WTC11 (cell line): ENCODE results near the gene GABARAPL1. TPM values are rescaled to one million over a fixed set of nuclear protein-coding genes. Genes with fewer than 3 reads are reported as not detected.
"Not testable (repeated sequence)": the region's sequence is repeated elsewhere in the genome, so short reads cannot be mapped to it uniquely, and the experiment has no call there.

Experiments
- ATAC-seq: fragments of 200-7000 bp; cut with Tn5 transposase; 2 replicates; pipeline ENCODE4 v1.10.0; 2021; ENCODE audit warnings: mild to moderate bottlenecking, moderate library complexity
- CTCF ChIA-PET: fragments of 300-600 bp; sonication (Branson Sonifier 250); formaldehyde crosslinking; loops from one replicate; lab custom pipeline; 2021; ENCODE audit warnings: antibody characterized with exemption; lab: Charles Lee
- POLR2A ChIA-PET: fragments of 350-600 bp; sonication (Branson Sonifier 250); formaldehyde crosslinking; loops from one replicate; lab custom pipeline; 2021; ENCODE audit warnings: antibody characterized with exemption; lab: Charles Lee
- DNase-seq: peaks from one replicate; pipeline ENCODE4 v3.0.0; 2021; ENCODE audit warnings: low spot score
- H3K27ac Mint-ChIP-seq: 2 replicates; pipeline ENCODE4 v1.8.0; 2021; ENCODE audit warnings: mixed read lengths
- H3K27me3 Mint-ChIP-seq: 2 replicates; pipeline ENCODE4 v1.8.0; 2021; ENCODE audit warnings: low read depth, mild to moderate bottlenecking, moderate library complexity, mixed read lengths
- H3K36me3 Mint-ChIP-seq: 2 replicates; pipeline ENCODE4 v1.8.0; 2021; ENCODE audit warnings: mixed read lengths
- H3K4me1 Mint-ChIP-seq: 2 replicates; pipeline ENCODE4 v1.8.0; 2022; ENCODE audit warnings: mixed read lengths
- H3K4me3 Mint-ChIP-seq: 2 replicates; pipeline ENCODE4 v1.8.0; 2021; ENCODE audit warnings: mild to moderate bottlenecking, moderate library complexity, mixed read lengths
- H3K9me3 Mint-ChIP-seq: 2 replicates; pipeline ENCODE4 v1.8.0; 2021; ENCODE audit warnings: mixed read lengths
- AFF4 ChIP-seq: sonication (generic); formaldehyde crosslinking; IDR thresholded peaks from 2 replicates; pipeline ENCODE4 v1.8.1; 2023; ENCODE audit warnings: mild to moderate bottlenecking, missing genetic modification reagents, borderline replicate concordance
- E2F1 ChIP-seq: sonication (generic); formaldehyde crosslinking; IDR thresholded peaks from 2 replicates; pipeline ENCODE4 v1.8.0; 2022; ENCODE audit warnings: mild to moderate bottlenecking, missing genetic modification reagents
- E2F4 ChIP-seq: sonication (generic); formaldehyde crosslinking; IDR thresholded peaks from 2 replicates; pipeline ENCODE4 v1.8.1; 2022; ENCODE audit warnings: low read depth, mild to moderate bottlenecking, moderate library complexity, missing genetic modification reagents, borderline replicate concordance
- ELF4 ChIP-seq: sonication (generic); formaldehyde crosslinking; IDR thresholded peaks from 2 replicates; pipeline ENCODE4 v1.8.1; 2022; ENCODE audit warnings: low read depth, mild to moderate bottlenecking, moderate library complexity, missing genetic modification reagents
- ETV6 ChIP-seq: sonication (generic); formaldehyde crosslinking; IDR thresholded peaks from 2 replicates; pipeline ENCODE4 v1.8.1; 2022; ENCODE audit warnings: mild to moderate bottlenecking, missing genetic modification reagents
- GRHL2 ChIP-seq: fragments of 250-450 bp; sonication (Bioruptor Pico); IDR thresholded peaks from 2 replicates; pipeline ENCODE4 v1.8.0; 2022; ENCODE audit warnings: mild to moderate bottlenecking, moderate library complexity; ENCODE audit not compliant: insufficient replicate concordance, severe bottlenecking
- KAT7 ChIP-seq: sonication (generic); formaldehyde crosslinking; IDR thresholded peaks from 2 replicates; pipeline ENCODE4 v1.8.1; 2023; ENCODE audit warnings: missing genetic modification reagents, mild to moderate bottlenecking, borderline replicate concordance
- MYBL2 ChIP-seq: sonication (generic); formaldehyde crosslinking; IDR thresholded peaks from 2 replicates; pipeline ENCODE4 v1.8.1; 2023; ENCODE audit warnings: mild to moderate bottlenecking, moderate library complexity, missing genetic modification reagents
- NFATC4 ChIP-seq: fragments of 250-450 bp; sonication (Bioruptor Pico); IDR thresholded peaks from 2 replicates; pipeline ENCODE4 v1.9.0; 2021; ENCODE audit warnings: mild to moderate bottlenecking
- ZNF232 ChIP-seq: sonication (generic); formaldehyde crosslinking; IDR thresholded peaks from 2 replicates; pipeline ENCODE4 v1.8.0; 2022; ENCODE audit warnings: mild to moderate bottlenecking, missing genetic modification reagents
- ZNF263 ChIP-seq: sonication (generic); formaldehyde crosslinking; IDR thresholded peaks from 2 replicates; pipeline ENCODE4 v1.8.1; 2022; ENCODE audit warnings: low read depth, mild to moderate bottlenecking, moderate library complexity, missing genetic modification reagents
- ZNF416 ChIP-seq: fragments of 250-450 bp; sonication (Bioruptor Pico); IDR thresholded peaks from 2 replicates; pipeline ENCODE4 v1.9.0; 2021; ENCODE audit warnings: mild to moderate bottlenecking, inconsistent platforms
- ZNF423 ChIP-seq: fragments of 250-450 bp; sonication (Bioruptor Pico); IDR thresholded peaks from 2 replicates; pipeline ENCODE4 v2.1.2; 2022; ENCODE audit warnings: mild to moderate bottlenecking, moderate library complexity
- ZNF532 ChIP-seq: fragments of 250-450 bp; sonication (Bioruptor Pico); IDR thresholded peaks from 2 replicates; pipeline ENCODE4 v1.9.0; 2021; ENCODE audit warnings: mild to moderate bottlenecking, borderline replicate concordance
- total RNA-seq: library from RNA; stranded (reverse); gene quantifications from 3 replicates; pipeline ENCODE4 v1.2.3, GENCODE V29; 2021

Gene GABARAPL1
- total RNA-seq, 1 experiment from 2014 or later = 85.2 TPM

GRCh38 chr12:10197879-10198278, 14.8 kb upstream of the GABARAPL1 start (continued):
- no peak for TF ChIP-seq E2F4 (CRISPR knock-in tag)
- TF ChIP-seq ZNF423 (CRISPR knock-in tag) = no peak
- TF ChIP-seq ELF4 = no peak
- no peak for TF ChIP-seq KAT7
- TF ChIP-seq ZNF263 = no peak
- no peak for TF ChIP-seq E2F1 (CRISPR knock-in tag)
- no peak for TF ChIP-seq ZNF232 (CRISPR knock-in tag)
- no peak for TF ChIP-seq NFATC4 (CRISPR knock-in tag)
- TF ChIP-seq ZNF416 (CRISPR knock-in tag) = no peak

- H3K4me1 Mint-ChIP-seq = peaks cover 31% of the 10 kb centered on the region
- H3K27me3 Mint-ChIP-seq, H3K9me3 Mint-ChIP-seq, H3K27ac Mint-ChIP-seq, CTCF ChIA-PET, POLR2A ChIA-PET, H3K4me3 Mint-ChIP-seq, H3K36me3 Mint-ChIP-seq, ATAC-seq, DNase-seq: not testable (repeated sequence)
These were observed 8.2 kb upstream of the GABARAPL1 start for GRCh38 chr12:10204495-10204894.

- DNase-seq = no peak
- ChIA-PET POLR2A (no interaction called here), CTCF (no interaction called here)
- TF ChIP-seq ELF4 (no peak), MYBL2 (CRISPR knock-in tag) (no peak), ETV6 (no peak), ZNF532 (no peak), AFF4 (no peak), GRHL2 (CRISPR knock-in tag) (no peak)
- Mint-ChIP-seq H3K36me3 (no peaks in the 10 kb centered on the region), H3K27me3 (no peaks in the 10 kb centered on the region), H3K9me3 (no peaks in the 10 kb centered on the region), H3K27ac (peak overlapping the region; percentile 44; the same call in 1 of the 2 replicates), H3K4me3 (no peak overlapping the region), H3K4me1 (peaks cover 31% of the 10 kb centered on the region)
- peak; percentile 80 for ATAC-seq
These were observed 7.4 kb upstream of the GABARAPL1 start for GRCh38 chr12:10205220-10205807.
